HG03060 (cell line): ENCODE measurements around the gene SERP2.
"Not testable (repeated sequence)": the region's sequence is repeated elsewhere in the genome, so short reads cannot be mapped to it uniquely, and the experiment has no call there.

Experiments used
- ATAC-seq: cut with Tn5 transposase; IDR thresholded peaks from one replicate; pipeline ENCODE4 v1.9.1; 2021; ENCODE audit warnings: low read depth, moderate number of reproducible peaks; ENCODE audit not compliant: unreplicated experiment

The SERP2 gene

DNA sequence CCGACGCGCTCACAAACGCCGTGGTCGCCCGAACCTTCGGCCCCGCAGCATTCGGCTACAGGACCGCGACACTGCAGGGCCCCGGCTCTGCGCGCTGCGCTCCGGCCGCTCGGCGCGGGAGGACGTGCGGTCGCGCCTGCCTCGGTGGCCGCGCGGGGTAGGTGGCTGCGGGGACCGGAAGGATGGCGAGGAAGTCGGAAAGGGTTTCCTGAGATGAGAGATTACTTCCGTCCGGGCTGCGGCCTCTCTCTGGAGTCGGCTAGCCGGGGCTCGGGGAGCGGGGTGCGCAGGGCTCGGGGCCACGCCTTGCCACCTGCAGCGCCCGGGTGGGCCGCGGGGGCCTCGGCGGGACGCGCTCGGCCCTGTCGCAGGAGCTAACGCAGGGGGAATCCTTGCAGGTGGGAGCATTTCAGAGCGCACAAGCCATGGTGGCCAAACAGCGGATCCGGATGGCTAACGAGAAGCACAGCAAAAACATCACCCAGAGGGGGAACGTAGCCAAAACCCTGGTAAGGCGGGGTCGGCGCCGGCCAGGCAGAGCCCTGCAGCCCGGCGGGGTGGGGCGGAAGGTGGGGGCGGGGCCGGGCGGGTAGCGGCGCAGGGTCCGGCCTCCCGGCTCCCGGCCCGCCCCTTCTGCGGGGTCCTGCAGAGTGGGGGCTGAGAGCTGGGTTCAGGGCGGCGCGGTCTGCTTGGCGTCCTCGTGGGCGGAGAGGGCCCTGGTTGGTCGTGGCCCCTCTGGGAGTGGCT lies at the start of gene SERP2:
TSS of gene SERP2 (plus strand) at position 224 of the 747 bp plus-strand sequence. CDS start at position 426, 202 bp downstream.
- no peak for ATAC-seq

DNA sequence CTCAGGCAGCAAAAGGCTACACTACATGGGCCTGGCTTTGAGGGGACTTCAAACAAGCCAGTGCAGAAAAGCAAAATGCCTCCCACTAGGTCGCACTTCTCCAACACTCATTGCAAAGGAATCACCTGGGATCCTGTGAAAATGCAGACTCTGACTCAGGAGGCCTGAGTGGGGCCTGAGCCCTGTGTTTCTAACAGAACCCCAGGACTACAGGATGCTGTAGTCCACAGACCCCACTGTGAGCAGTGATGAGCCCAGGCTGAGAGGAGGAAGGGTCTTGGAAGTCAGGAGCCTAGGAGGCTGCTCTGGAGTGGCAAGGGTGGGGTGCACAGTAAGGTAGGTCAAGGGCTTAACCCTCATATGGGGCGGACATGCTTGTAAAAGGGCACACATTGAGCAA lies 46.7 kb upstream of the SERP2 start:
- ATAC-seq, result no peak

DNA sequence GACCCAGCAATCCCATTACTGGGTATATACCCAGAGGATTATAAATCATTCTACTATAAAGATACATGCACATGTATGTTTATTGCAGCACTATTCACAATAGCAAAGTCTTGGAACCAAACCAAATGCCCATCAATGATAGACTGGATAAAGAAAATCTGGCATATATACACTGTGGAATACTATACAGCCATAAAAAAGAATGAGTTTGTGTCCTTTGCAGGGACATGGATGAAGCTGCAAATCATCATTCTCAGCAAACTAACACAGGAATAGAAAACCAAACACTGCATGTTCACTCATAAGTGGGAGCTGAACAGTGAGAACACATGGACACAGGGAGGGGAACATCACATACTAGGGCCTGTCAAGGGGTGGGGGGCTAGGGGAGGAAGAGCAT lies 44.6 kb upstream of the SERP2 start:
- not testable (repeated sequence) for ATAC-seq

DNA sequence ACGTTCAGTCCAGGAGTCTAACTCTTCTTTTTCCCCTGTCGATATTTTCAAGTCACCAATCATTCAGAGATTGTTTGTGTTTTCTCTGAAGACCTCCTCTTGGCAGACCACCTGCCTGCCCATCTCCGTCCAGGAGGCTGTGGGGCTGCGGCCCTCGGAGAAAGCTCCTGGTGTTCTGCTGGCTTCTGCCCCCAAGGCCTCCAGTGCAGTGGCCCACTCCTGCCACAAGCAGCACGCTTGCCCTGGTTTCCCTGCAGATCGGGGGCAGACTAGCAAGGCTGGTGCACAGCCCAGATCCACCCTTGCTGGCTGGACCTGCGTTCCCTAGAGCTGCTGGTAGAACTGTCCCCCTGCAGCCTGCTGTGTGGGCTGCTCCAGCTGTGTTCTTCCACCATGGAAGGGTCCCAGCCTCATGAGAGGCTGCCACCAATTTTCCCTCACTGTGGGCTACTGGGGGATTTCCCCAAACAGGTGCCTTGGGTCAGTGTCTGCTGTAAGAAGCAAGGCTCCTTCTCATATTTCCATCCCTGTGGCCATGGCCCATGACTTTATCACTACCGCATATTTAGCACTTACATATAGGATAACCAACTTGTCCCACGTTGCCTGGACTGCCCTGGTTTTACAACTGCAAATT lies 43.6 kb upstream of the SERP2 start:
- ATAC-seq, result no peak

DNA sequence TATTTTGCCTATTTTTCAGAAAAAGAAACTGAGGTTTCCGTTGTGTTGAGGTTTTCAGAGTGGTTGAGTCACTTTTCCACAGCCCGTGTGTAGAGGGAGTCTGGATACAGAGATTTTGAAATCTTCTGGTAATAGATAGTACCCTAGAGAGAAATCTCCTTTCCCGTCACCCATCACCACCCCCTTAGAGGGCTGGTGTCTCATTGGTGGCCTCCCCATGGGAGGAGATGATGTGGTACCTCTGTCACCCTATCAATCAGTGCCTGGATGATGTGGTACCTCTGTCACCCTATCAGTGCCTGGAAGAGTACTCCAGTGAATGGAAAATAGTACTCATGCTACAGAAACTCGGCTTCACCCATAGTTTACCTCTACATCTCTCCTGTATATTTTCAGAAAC lies 42.2 kb upstream of the SERP2 start:
- ATAC-seq, result no peak

DNA sequence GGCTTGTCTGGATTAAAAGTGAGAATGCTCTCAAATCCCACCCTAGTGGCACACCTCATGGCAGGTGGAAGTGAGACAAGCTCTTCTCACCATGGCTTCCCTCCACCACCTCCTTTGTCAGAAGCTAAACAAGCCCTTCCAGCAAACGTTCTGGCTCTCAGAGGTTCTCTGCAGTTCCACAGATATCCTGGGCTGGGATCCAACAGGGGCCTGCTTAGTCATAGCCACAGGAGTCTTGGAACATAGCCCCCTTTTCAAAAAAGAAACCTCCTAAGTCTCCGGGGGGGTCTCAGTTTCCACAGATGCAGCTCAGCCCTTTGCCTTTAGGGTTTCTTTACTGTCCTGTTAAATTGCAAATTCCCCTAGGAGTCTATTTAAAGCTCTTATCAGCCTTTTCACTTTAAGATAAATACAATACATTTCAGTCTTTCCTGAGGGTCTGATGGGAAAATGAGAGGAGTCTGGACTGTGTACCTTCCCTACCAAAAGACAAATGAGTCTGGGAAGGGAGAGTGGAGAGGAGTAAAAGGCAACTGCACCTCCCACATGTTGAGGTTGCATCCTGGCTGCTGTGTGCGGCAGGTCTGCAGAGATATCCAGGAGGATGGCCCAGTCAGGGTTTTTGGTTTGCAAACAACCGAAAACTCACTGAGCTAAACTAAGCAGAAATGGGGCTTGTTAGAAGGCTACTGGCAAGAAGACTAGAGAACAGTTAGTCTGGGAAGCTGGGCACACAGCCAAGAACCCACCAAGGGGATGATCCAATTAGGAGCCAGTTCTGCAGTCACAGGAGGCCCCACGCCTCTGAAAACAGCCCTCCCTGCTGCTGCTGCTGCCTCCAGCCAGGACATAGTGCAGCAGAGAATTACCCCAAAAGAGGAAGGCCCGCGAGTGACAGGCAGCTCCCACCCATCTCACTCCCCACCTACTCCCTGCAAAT lies 41.4 kb upstream of the SERP2 start:
- no peak for ATAC-seq

DNA sequence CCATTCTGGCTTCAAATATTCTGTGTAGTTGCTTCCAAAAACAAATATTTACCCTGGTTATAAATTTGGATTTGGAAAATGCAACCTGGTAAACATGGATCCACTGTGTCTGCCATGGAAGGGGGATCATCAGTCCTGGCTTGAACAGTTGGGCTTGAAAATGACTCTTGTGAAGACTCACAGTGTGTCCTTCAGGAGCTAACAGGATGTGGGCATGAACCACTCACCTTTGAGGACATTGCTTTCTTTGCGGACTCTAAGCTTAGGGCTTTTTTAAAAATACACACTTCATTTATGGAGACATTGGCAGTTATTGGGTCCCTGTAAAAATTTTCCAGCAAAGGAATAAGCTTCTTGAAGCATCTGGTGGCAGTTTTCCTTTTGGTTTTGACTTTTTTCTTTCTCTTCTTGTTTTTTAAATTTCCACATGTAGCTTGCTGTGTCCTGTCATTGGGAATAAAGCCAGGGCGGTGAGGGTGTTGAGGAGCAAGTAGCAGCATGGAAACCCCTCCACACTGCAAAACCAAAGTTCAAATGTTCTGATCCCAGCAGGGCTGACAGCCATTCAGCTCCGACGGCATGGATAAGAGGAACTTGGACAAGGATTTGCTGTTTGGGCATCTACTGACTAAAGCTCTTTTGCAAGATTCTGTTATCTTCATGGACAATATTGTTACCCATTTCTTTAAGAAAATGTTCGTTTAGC lies 39.5 kb upstream of the SERP2 start:
- ATAC-seq, result no peak

DNA sequence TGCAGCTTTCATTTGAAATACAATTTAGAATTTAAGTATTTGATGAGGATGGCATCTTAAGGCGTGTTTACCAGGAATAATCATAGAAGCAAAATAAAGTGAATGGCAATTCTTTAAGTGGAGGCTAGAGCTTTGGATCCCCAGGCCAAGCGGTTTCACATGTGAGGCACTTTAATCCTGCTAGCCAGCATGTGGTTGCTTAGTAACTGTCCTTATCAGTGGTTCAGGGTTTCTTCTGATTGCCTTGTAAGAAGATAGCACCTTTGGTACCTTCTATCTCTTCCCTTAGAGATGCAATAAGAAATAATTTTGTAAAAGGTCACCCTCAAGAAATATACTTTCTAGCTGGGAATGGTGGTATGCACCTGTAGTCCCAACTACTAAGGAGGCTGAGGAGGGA lies 38.9 kb upstream of the SERP2 start:
- ATAC-seq, result no peak

DNA sequence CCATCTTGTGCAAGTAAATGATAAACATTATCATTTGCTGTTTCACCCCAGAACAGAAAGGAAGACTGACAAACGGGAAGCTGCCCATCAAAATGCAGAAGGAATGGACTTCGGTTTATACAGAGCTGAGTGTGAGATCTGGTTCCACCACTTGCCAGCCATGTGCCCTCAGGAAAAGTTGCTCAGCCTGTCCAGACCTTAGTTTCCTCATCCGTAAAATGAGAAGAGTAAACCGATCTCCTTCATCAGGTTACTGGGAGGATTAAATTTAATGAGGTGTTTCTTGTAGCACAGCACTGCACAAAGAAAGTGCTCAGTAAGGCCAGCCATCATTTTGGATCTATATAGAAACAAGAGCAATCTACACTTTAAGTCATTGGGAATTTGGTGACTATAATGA lies 36.7 kb upstream of the SERP2 start:
- no peak for ATAC-seq

DNA sequence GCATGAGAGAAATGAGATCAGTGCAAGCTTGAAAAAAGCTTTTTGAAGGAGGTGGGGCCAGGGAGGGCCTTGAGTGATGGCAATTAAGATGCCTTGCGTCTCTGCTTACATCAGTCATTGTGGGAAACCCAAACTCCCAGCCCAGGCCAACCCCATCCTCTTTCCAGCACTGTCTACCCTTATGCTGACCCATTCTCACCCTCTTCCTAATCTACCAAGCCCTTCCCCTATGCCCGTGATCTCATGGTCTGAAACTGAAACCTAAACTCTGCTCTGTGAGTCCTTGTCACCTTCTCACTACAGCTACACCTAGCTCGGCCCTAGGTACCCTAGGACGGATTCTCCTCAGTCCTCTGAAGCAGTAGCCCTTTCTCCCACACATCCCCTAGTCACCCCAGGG lies 36.0 kb upstream of the SERP2 start:
- ATAC-seq, result no peak

DNA sequence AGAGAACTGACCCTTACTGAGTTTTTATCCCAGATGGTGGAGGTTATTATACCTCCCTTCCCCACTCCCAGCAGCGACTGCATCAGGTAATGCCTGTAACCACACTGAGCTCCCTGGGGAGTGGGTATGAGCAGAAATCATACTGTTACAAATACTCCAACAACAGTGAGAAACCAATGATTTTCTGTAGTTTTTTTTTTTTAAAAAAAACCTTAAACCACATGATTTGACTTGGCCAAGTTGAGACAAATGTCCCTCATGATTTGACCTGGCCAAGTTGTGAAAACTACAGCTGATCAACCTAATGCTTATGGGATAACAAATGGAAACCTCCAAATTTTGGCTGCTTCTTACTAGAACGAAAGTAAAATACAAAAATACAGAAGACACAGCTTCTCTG lies 33.1 kb upstream of the SERP2 start:
- no peak for ATAC-seq

DNA sequence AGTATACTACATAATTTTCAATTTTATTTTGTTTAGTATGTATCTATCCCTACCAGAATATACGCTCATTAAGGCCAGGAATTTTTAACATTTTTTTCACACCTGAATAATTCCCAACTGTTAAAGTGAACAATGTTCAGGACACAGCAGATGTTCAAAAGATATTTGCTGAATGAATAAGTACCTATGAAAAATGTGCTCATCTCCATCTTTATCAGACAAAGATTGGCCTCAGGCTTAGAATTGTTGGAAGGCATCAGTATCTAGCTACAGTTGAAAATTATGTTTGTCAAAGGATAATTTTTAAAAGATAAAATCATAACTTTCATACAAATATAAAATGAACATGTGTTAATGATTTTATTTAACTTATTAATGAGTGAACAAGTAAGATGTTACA lies 30.9 kb upstream of the SERP2 start:
- ATAC-seq, result no peak

DNA sequence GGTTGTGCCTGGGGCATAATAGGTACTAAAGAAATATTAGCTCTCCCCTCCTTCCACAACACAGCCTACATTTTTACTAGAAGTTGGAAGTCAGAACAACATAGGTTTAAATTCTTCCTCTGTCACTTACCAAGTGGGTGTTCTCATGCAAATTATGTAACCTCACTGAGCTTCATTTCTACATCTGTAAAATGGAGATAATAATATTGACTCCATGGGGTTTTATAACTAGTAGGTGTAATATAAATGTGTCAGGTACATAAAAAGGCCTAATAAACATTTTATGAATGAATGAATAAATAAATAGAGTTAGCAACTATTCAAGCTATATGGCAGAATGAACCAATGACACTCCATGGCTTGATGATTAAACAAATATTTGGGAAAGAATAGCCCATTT lies 27.1 kb upstream of the SERP2 start:
- no peak for ATAC-seq

DNA sequence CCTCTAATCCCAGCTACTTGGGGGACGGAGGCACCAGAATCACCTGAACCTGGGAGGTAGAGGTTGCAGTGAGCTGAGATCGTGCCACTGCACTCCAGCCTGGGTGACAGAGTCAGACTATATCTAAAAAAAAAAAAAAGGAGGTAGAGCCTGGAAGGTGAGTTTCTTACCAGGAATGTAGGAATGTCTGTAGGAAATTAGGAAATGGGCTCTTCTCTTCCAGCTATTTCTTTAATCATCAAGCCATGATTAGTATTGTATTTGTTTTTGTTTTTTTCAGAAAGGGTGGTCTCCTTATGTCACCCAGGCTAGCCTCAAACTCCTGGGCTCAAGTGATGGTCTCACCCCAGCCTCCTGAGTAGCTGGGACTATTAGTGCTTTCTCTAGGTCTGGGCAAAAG lies 26.3 kb upstream of the SERP2 start:
- no peak for ATAC-seq

DNA sequence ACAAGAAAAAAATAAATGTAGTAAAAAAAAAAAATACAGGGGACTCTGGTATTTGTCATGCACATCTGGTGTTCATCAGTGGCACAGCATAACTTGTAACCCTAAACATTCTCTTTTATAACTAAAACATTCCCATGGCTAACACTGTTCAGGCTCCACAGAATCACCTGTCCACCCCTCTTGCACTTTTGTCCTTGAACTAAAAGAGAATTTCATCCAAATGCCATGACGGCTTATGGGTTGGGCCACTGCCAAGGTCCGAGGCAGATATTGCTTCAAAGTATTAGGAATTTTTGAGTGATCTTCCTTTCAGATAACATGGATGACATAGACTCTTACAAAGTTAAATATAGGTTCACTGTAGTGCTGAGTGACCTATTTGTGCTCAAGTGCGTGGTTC lies 25.7 kb upstream of the SERP2 start:
- ATAC-seq, result no peak

DNA sequence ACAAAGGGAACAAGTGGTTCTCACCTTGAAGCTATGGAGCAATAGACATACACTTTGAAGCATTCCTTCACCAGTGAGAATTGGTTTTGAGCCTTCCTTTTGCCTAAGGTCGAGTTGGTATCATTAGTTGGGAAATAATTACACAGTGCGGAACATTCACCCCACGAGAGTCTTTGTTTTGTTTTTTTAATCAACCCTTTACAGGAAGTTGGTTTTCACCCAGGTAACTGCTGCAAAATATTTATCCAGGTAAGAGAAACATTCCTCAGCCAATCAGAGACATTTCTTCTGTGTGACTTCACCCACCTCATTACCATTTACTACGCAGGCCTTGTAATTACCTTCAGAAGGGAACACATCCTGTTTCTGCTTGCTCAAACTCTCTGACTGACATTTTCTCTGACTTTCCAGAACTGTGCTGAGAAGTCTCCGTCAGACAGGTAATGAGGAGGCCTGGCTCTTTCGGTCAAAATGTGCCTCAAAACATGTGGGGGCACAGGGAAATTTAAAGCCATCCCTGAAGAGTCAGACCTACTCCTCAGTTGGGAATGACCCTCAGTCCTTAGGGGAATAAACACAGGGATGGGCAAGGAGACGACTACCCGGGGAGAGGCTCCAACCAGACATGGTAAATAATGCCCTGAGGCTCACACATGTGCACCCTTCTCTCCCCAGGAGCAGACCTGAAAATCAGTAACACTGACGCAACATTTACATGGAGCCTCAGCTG lies 22.7 kb upstream of the SERP2 start:
- ATAC-seq, result no peak

DNA sequence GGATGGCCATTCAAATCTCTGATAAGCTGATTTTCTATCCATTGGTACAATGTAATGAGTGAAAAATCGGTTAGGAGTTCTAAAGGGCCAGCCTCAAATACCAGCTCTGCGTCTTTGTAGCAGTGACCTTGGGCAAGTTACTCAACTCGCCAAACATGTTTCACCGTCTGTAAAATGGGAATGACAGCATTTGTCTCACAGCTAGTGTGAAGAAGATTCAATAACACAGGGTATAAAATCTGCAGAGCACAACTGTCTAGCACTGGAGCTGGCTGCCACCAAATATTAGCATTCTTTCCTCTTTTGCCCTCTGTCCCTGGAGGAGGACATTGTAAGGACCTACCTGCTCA lies 22.1 kb upstream of the SERP2 start:
- ATAC-seq, result no peak

DNA sequence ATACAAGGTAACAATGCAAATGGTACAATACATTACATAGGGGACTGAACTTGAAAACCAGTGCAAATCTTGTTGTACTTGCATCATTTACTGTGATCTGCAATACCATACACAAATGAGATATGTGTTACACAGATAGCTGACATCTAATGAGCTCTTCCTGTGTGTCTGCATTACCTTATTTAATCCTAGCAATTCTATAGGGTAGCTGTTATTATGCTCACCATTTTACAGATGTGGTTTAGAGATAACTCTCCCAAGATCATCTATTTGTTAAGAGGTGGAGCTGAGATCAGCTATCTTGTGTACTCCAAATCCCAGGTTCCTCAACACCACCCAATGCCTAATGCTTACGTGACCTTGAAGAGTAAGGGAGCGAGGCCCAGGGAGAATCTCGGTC lies 21.4 kb upstream of the SERP2 start:
- ATAC-seq, result no peak

DNA sequence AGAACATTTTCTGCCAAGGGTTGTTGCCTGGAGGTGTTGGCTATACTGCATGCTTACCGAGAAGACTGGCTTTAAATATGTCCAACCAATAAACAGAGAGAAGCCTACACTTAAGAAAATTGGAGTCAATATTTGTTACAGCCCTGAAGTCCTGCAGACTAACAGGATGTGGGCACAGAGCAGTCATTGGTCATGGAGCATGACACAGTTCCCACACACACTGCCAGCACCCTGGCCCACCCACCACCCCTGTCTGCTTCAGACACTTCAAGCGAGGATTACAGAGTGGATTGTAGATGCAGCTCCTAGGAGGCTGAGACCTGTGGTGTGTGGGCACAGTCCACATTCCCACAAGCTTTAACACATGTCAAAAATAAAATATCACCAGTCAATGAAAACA lies 21.0 kb upstream of the SERP2 start:
- ATAC-seq, result no peak

DNA sequence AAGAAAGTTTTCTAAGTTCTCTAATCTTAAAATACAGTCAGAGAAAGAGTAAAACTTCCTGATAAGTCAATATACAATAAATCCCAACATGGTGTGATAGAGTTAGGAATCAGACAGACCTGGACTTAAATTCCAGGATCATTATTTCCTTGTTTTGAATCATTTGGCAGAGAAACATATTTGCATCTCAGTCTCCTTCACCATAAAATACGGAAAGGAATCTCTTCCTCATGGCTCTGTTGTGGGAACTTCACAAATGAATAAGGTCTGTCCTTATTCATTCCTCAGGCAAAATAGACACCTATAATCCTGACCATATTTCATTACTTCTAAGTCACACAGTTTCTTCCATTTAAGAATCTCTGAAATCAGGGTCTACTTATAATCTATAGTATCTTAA lies 19.3 kb upstream of the SERP2 start:
- ATAC-seq, result no peak
